Measurements from ENCODE around the gene GAS6. TPM values are rescaled to one million over a fixed set of nuclear protein-coding genes. Genes with fewer than 3 reads are reported as not detected.

GAS6 gene
- total RNA-seq, 1 donor from 2014 or later: 11.5 TPM

DNA sequence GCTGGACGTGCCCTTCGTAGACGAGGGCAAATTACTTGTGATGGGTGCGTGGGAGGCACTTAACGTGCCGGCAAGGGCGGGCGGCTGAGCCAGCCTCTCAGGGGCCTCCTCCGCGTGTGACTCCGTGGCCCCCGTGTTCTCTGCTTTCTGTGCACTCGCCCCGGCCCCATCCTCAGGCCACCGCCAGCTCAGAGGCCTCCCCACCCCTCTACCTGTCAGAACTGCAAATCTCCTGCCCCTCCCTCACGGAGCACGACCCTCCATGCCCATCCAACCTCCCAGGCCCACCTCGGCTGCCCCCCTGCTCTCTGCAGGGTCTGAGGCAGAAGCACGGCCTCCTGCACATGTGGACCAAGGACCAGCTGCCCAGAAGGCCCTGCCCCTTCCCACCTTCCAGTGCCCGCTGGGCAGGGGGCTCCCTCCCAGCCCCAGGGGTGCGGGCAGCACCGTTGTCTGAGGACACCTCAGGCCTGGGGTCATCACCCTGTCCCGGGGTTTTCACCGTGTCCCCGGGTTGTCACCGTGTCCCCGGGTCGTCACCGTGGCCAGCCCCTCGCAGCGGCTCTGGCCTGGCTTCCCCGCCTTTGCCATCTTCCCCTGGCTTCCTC, 60.4 kb downstream of the GAS6 start:
- TF ChIP-seq, protein P1, sequence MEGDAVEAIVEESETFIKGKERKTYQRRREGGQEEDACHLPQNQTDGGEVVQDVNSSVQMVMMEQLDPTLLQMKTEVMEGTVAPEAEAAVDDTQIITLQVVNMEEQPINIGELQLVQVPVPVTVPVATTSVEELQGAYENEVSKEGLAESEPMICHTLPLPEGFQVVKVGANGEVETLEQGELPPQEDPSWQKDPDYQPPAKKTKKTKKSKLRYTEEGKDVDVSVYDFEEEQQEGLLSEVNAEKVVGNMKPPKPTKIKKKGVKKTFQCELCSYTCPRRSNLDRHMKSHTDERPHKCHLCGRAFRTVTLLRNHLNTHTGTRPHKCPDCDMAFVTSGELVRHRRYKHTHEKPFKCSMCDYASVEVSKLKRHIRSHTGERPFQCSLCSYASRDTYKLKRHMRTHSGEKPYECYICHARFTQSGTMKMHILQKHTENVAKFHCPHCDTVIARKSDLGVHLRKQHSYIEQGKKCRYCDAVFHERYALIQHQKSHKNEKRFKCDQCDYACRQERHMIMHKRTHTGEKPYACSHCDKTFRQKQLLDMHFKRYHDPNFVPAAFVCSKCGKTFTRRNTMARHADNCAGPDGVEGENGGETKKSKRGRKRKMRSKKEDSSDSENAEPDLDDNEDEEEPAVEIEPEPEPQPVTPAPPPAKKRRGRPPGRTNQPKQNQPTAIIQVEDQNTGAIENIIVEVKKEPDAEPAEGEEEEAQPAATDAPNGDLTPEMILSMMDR (IDR thresholded peaks at IDR 0.05; ENCODE audit: unreplicated experiment): no peak

DNA sequence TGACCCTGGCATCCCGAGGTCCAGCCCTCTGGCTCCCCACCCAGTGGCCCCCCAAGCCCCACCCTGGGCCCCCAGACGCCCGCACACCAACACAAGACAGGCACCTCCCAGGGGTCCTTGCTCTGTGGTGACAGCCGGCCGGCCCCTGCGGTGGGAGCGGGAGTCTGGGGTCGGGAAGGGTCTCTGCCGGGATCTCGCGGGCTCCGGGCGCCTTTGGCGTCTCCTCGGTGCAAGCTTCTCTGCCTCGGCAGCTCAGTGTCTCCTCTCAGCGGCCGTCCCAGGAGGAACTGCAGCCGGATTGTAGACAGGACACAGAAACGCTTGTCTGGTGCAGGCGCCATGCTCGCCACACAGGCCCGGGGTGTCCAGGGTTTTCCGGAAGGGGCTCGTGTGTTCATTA, 61.1 kb downstream of the GAS6 start:
- Mint-ChIP-seq H3K27me3 (no peaks in the 10 kb centered on the region), H3K9me3 (ENCODE audit: low read depth) (no peaks in the 10 kb centered on the region)

More for the DNA sequence above, 60.4 kb downstream of the GAS6 start:
- peaks cover 2% of the 10 kb centered on the region for H3K36me3 Mint-ChIP-seq (ENCODE audit: insufficient read depth)
- DNase-seq (ENCODE audit: low spot score, unreplicated experiment): no peak
- H3K27me3 Mint-ChIP-seq: no peaks in the 10 kb centered on the region
- H3K4me1 Mint-ChIP-seq (ENCODE audit: low read depth): no peaks in the 10 kb centered on the region
- no peak overlapping the region for H3K27ac Mint-ChIP-seq
- peaks cover 5% of the 10 kb centered on the region for H3K9me3 Mint-ChIP-seq (ENCODE audit: low read depth)
- no peak overlapping the region for H3K4me3 Mint-ChIP-seq (ENCODE audit: low read depth)

GRCh38 chr13:113802090-113802531, 61.8 kb downstream of the GAS6 start:
- Mint-ChIP-seq H3K4me1 (ENCODE audit: low read depth) (no peaks in the 10 kb centered on the region), H3K4me3 (ENCODE audit: low read depth) (no peak overlapping the region), H3K27me3 (no peaks in the 10 kb centered on the region), H3K36me3 (ENCODE audit: insufficient read depth) (no peaks in the 10 kb centered on the region), H3K27ac (no peak overlapping the region), H3K9me3 (ENCODE audit: low read depth) (no peaks in the 10 kb centered on the region)
- TF ChIP-seq, protein P1 (IDR thresholded peaks at IDR 0.05; ENCODE audit: unreplicated experiment): no peak
- no peak for DNase-seq (ENCODE audit: low spot score, unreplicated experiment)

More for the DNA sequence above, 61.1 kb downstream of the GAS6 start:
- Mint-ChIP-seq H3K4me3 (ENCODE audit: low read depth) (no peak overlapping the region), H3K36me3 (ENCODE audit: insufficient read depth) (no peaks in the 10 kb centered on the region), H3K4me1 (ENCODE audit: low read depth) (no peaks in the 10 kb centered on the region), H3K27ac (no peak overlapping the region)
- TF ChIP-seq, protein P1 (IDR thresholded peaks at IDR 0.05; ENCODE audit: unreplicated experiment): no peak
- no peak for DNase-seq (ENCODE audit: low spot score, unreplicated experiment)

DNA sequence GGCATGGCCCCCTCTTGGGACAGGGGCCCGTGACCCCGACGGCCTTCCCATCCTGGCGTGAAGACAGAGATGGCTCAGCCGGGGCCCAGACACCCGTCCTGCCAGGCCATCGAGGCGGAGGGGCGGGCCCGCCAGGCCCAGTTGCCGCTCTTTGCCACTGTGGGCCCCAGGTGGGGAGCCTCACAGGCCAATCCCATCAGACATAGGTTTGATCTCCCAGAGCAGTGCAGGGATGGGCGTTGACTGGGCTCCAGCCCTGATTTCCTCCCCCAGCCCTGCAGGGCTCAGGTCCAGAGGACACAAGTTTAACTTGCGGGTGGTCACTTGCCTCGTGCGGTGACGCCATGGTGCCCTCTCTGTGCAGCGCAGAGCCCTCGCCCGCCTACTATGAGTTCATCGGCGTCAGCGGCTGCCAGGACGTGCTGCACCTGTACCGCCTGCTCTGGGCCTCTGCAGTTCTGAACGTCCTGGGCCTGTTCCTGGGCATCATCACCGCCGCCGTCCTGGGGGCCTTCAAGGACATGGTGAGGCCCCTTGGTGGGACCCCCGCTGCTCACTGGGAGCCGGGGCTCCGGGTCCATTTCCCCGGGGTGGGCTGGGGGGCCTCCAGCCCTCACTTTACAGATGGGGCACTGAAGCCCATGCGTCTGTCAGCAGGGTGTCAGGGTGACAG, 62.5 kb downstream of the GAS6 start:
- H3K27ac Mint-ChIP-seq: no peak overlapping the region
- TF ChIP-seq, protein P1 (IDR thresholded peaks at IDR 0.05; ENCODE audit: unreplicated experiment): no peak

GRCh38 chr13:113800576-113800926, 63.3 kb downstream of the GAS6 start:
- H3K36me3 Mint-ChIP-seq (ENCODE audit: insufficient read depth): no peaks in the 10 kb centered on the region
- H3K4me1 Mint-ChIP-seq (ENCODE audit: low read depth): no peaks in the 10 kb centered on the region
- DNase-seq (ENCODE audit: low spot score, unreplicated experiment): no peak
- H3K4me3 Mint-ChIP-seq (ENCODE audit: low read depth): no peak overlapping the region
- H3K27me3 Mint-ChIP-seq: no peaks in the 10 kb centered on the region
- TF ChIP-seq, protein P1 (IDR thresholded peaks at IDR 0.05; ENCODE audit: unreplicated experiment): no peak
- no peaks in the 10 kb centered on the region for H3K9me3 Mint-ChIP-seq (ENCODE audit: low read depth)
- no peak overlapping the region for H3K27ac Mint-ChIP-seq

More for the DNA sequence above, 62.5 kb downstream of the GAS6 start:
- H3K4me3 Mint-ChIP-seq (ENCODE audit: low read depth): no peak overlapping the region
- DNase-seq (ENCODE audit: low spot score, unreplicated experiment): no peak
- H3K36me3 Mint-ChIP-seq (ENCODE audit: insufficient read depth): no peaks in the 10 kb centered on the region
- H3K4me1 Mint-ChIP-seq (ENCODE audit: low read depth): no peaks in the 10 kb centered on the region
- no peaks in the 10 kb centered on the region for H3K9me3 Mint-ChIP-seq (ENCODE audit: low read depth)
- H3K27me3 Mint-ChIP-seq: no peaks in the 10 kb centered on the region
